HG03108 (cell line): ENCODE measurements around the gene HMGB3.
"Not testable (repeated sequence)": the region's sequence is repeated elsewhere in the genome, so short reads cannot be mapped to it uniquely, and the experiment has no call there.

ENCODE experiments used
- ATAC-seq: cut with Tn5 transposase; IDR thresholded peaks from one replicate; pipeline ENCODE4 v1.9.1; 2021; ENCODE audit warnings: moderate library complexity; ENCODE audit not compliant: unreplicated experiment

Gene HMGB3

GRCh38 chrX:150982788-150983520 lies at the start of gene HMGB3:
Gene HMGB3 (plus strand): TSS chrX:150983335. CDS start chrX:150985600, 2,265 bp downstream.
- peak; percentile 98 for ATAC-seq

- ATAC-seq: no peak
Observed at GRCh38 chrX:150933945-150934350, 49.2 kb upstream of the HMGB3 start.

DNA sequence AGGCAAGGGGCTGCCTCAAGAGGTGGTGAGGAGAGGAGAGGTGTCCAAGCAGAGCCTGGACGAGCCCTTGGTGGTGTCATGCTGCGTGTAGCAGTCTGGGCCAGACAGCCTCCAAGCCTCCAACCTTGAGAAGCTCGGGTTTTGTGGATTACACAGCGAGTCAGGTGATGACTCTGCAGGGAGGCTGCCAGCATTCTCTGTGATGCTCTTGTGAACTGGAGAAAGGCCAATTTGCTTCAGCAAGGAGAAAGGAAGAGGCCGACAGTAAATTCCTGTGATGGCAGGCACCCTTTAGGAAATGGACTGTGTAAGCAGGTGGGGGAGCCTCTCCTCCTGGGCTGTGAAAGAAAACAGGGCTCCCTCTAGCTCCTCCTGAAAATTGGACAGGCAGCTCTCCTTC lies 48.7 kb upstream of the HMGB3 start:
- no peak for ATAC-seq

DNA sequence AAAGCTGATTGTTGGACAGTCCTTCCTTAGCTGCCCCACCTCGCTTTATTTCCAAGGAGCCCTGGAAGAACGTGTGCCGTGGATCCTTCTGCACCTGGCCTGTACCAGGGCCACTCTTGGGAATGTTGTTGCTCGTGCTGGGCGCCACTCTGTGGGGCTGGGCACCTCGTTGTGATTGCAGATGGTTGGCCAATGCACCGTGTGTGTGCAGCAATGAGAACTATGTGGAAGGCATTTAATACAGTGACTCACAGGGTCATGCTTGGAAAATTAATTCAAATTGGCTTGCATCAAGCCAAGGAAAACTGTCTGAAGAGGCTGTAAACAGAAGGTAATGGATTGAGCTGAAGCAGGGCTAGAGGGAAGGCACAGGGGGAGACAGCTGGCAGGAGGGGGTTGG lies 47.7 kb upstream of the HMGB3 start:
- no peak for ATAC-seq

DNA sequence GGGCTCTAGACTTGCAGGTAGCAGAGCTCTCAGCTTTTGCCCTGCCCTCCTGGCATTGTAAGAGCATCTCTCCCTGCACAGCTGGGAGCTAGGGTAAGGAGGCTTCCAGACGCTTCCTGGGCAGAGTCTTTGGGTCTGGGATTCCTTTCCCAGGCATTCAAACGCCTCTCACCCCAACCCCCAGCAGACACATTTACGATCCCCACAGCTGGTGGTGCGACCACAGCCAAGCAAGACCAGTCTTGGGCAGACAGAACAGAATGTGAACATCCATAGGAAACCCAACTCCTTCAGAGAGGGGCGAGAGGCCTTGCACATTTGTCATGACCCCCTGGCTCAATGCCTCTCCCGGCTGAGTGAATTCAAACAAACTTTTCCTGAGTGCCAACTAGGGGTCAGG lies 46.6 kb upstream of the HMGB3 start:
- no peak for ATAC-seq

DNA sequence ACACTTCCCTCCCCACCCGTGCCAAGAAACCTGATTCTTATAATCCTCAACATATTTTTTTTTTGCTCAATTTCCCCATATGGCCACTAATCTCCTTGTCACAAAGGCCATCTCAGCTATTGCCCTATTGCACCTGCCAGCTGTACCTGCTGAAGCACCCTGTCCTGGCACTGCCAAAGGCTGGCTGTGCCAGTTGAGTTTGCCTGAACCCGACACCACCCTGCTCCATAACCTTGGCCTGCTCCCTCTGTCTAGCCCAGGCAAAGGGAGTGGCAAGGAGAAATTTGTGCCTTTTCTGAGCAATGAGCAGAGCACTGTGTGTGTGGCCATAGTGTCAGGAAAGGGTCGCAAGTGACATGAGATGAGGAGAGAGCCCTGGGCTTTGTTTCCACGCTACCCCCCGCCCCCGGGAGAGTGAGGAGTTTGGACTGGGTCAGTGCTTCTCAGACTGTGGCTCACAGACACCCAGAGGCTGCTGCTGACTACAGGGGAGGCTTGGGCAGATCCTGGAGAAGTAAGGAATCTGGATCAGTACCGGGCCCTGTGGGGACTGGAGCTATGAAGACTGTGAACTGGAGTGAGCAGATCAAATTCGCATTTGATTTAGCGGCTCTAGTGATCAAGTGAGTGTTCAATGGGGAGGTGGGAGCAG lies 42.2 kb upstream of the HMGB3 start:
- ATAC-seq: no peak

DNA sequence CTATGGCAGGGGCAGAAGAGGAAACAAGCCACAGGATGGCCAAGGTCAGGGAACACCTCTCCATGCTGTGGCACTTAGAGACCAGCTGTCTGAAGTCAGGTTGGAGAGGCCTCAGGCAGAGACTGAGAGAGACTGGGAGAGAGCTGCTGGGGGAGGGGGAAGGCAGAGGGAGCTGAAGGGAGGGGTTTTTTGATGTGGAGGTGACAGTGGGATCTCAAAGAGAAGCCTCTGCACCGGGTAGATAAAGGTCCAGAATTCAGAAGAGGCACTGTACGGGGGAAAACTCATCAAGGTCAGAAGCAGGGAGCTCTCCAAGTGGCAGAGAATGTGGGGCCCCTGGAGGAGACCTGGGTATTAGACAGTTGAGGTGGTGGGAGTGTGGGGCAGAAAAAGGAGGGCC lies 41.6 kb upstream of the HMGB3 start:
- ATAC-seq: no peak

GRCh38 chrX:150942942-150943594 lies 40.1 kb upstream of the HMGB3 start:
- no peak for ATAC-seq

GRCh38 chrX:150944233-150944632 lies 38.9 kb upstream of the HMGB3 start:
- no peak for ATAC-seq

DNA sequence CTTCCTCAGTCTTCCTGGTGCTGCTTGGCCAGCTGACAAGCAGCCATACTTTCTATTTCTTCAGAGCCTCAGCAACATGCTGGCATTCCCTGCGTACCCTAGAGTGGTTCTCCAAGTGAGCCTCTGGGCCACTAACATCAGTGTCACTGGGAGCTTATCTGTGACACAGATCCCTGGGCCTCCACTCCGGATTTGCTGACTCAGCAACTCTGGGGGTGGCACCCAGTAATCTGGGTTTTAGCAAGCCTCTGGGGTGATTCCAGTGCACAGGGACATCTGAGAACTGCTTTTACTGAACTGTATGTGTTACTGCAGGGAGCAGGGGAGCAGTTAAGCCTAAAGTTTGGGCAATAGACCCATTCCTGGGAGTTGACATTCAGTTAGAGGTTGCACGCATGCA lies 28.2 kb upstream of the HMGB3 start:
- ATAC-seq: no peak

DNA sequence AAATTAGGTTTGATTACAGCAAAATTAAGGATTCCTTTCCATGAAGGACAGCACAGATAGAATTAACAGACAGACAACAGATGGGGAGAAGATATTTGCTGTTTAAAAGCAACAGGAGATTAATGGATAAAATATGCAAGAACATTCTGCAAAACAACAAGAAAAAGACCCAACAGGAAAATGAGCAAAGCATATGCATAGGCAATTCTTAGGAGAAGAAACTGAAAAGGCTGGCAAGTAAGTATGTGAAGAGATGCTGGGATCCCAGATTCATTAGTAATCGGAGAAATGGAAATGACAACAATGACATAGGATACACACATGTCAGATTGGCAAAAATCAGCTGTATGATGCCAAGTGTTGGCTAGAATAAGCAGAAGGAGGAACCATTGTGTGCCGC lies 27.5 kb upstream of the HMGB3 start:
- ATAC-seq: no peak

DNA sequence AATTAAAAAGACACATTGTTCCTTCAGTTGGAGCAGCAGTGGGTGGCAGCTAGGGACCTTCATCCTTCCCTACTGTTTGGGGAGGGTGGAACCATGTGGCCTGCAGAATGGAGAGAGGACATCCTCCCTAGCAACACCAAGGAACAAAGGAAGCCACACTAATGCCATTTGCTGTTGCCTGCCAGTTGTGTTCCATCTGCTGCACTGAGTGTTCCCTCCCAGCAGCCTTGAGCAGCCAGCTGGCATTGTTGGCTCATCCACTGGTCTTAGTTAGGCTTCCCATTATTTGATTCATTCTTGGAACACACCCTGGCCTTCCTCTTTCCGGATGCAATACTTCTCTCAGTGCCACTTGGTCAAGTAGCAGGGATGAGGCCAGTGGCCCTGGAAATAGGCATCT lies 25.0 kb upstream of the HMGB3 start:
- ATAC-seq: no peak

DNA sequence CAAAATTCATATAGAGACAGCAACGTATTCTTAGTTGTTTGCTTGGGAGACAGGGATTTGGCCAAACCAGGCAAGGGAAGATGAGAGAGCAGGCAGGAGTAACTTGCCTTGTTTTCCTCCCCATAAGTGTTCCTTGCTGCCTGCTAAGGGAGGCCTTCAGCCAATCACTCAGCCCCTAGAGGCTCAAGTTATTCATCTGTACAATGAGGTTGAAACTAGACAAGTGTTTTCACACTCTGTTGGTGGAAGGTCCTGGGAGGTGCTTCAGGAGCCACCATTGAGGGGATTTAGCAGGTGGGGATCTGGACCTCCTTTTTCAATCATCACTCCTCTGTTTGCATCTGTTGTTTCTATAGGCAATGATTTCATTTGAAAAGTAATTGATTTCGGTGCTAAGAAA lies 23.6 kb upstream of the HMGB3 start:
- ATAC-seq: no peak

- no peak for ATAC-seq
Observed at GRCh38 chrX:150961631-150962030, 21.5 kb upstream of the HMGB3 start.

GRCh38 chrX:150964416-150964815 lies 18.7 kb upstream of the HMGB3 start:
- not testable (repeated sequence) for ATAC-seq

- ATAC-seq: no peak
Observed at GRCh38 chrX:150966235-150966634, 16.9 kb upstream of the HMGB3 start.

- ATAC-seq: no peak
Observed at GRCh38 chrX:150966742-150967141, 16.4 kb upstream of the HMGB3 start.

DNA sequence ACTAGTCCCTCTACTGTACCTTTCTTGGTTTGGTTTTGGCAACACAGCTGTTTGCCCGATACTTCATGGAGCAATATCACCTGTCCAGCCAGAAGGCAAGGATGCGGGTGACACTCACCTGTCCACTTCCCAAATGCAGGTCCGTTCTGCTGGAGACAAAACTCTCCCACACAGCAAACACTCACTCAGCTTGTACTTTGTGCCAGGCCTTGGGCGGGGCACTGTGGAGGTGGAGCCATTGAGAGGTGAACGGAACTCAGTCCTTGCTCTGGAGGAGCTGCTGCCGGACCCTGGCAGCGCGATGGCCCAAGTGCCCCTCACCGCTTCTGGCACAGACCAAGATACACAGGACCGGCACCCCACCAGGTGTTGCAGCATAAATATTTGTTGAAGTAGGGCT lies 15.3 kb upstream of the HMGB3 start:
- no peak for ATAC-seq

DNA sequence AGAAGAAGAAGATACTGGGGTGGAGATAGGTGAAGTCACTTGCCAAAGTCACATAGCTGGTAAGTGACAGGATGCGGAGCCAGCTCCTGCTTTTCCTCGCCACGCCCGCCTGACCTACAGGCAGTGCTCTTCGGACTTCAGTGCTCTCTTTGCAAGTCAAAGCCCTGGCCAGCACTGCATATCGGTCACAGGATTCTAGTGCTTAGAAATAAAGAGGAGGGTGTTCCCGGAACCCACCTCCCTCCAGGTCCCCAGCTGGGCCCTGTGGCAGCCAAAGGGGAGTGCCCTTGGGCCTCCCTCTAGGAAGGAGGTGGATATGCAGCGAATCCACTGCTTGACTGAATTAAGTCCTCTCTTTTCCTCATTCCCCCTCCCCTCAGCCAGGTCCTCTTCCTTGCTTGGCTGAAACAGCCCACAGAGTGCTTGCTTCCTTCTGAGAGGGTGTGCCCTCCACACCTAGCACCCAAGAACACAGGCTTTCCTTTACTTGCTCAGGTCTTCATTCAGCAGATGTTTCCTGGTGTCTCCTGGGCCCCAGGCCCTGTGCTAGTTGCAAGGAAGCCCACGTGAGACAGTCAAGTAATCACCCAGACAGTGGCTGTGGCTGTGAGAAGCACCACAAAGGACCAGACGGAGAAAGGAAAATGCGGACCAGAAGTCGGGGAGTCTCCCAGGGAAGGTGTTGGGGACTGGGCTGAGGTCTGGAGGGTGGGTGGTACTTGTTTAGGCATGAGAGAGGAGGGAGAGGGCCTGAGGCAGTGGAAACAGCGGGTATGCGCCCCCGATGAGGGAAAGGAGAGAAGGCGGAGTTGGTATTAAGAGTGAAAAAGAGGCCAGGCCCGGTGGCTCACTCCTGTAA lies 14.0 kb upstream of the HMGB3 start:
- ATAC-seq: no peak

DNA sequence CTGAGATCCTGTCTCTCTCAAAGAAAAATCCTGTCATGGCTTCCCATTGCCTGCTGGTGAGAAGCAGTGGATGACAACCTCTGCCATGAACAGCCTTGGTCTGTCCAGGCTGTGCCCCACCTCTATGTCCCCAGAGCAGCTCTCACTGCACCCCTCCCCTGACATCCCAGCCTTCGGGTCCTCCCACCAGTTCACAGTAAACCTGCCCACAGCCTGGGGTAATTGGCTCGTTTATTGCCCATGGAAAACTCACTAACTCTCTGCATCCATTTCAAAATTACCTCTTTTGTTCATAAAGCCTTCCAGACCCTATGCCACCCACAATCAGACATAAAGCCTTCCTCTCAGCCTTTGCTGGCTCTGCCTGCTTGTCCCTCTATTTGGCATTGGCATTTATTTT lies 10.7 kb upstream of the HMGB3 start:
- ATAC-seq: no peak

DNA sequence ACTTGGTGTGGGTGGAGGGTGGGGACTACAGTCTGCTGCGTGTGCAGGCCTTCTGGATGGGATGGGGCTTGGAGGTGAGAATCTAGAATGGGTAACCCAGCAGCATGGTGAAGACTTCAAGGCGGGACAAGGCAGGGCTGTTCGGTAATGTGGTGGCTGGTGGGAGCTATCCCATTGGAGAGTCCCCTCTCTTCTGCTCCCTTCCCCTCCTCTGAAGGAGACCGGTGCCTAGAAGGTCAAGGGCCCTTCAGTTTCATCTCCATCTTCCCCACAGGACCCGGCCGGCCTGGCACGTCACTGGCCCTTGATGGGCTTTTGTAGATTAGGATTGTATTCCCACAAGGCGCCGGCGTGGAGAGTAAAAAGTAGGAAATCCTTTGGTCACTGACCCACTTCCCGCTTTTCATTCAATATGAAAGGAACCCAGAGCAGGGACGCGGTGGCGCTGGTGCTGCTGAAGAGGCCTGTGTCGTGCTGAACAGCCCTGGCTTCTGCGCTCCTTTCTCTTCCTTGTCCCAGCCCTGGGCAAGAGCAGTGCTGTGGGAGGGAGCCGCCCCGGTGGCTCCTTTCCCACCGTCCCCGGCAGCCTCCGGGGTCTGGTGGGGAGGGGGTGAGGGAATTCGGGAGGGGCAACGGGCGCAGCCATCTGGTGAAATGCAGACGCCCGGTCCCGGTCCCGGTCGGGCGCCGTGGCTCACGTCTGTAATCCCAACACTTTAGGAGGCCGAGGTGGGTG lies 7.3 kb upstream of the HMGB3 start:
- no peak for ATAC-seq
